ACHN (cell line): ENCODE data around the gene CLCN6.

Experiments
- DNase-seq: peaks from one replicate; pipeline ENCODE4 v3.0.0-alpha.2; 2015
- in situ Hi-C: cut with HindIII; loops from 2 replicates; pipeline ENCODE4 v1.10.0; 2017; ENCODE audit warnings: low sequenced_read_pairs, low pct_ligation_motif_present, low pct_unique_long_range_greater_than_20kb

Gene CLCN6

GRCh38 chr1:11880911-11881748 is 75.1 kb downstream of the CLCN6 start:
- DNase-seq: no peak
- in situ Hi-C loops: no loop called here

- no peak for DNase-seq
- in situ Hi-C loops: no loop called here
These were observed 75.9 kb downstream of the CLCN6 start for GRCh38 chr1:11881749-11882441.

GRCh38 chr1:11882814-11883538 is 77.0 kb downstream of the CLCN6 start:
- in situ Hi-C loops: no loop called here
- no peak for DNase-seq

- no peak for DNase-seq
- in situ Hi-C loops: no loop called here
These were observed 79.9 kb downstream of the CLCN6 start for GRCh38 chr1:11885916-11886315.

- in situ Hi-C loops: no loop called here
- no peak for DNase-seq
These were observed 81.1 kb downstream of the CLCN6 start for GRCh38 chr1:11886986-11887665.

GRCh38 chr1:11887666-11888007 is 81.6 kb downstream of the CLCN6 start:
- DNase-seq: no peak
- in situ Hi-C loops: no loop called here

- no peak for DNase-seq
- in situ Hi-C loops: no loop called here
These were observed 82.3 kb downstream of the CLCN6 start for GRCh38 chr1:11888206-11888876.

- in situ Hi-C loops: no loop called here
- no peak for DNase-seq
These were observed 82.9 kb downstream of the CLCN6 start for GRCh38 chr1:11888877-11889208.

- DNase-seq: no peak
- in situ Hi-C loops: no loop called here
These were observed 85.6 kb downstream of the CLCN6 start for GRCh38 chr1:11891433-11892186.
